Testis (tissue), 3 donors: ENCODE results near the gene FAM240A. TPM values are rescaled to one million over a fixed set of nuclear protein-coding genes. Genes with fewer than 3 reads are reported as not detected.
A peak's percentile ranks its signal among the peaks of the same experiment; 100 is the strongest.

ENCODE experiments used
- DNase-seq: peaks from one replicate; pipeline ENCODE4 v3.0.0-alpha.2; 2019
- H3K27ac ChIP-seq, 2 donors: fragments of 200-600 bp; sonication (generic); one replicate each; pipeline ENCODE4 v1.5.1; 2019
- H3K27me3 ChIP-seq: fragments of 200-600 bp; sonication (generic); one replicate; pipeline ENCODE4 v1.5.1; 2019
- H3K36me3 ChIP-seq: fragments of 200-600 bp; sonication (generic); one replicate; pipeline ENCODE4 v1.5.1; 2017; ENCODE audit warnings: low read depth; ENCODE audit errors: missing control alignments
- H3K4me1 ChIP-seq: fragments of 200-600 bp; sonication (generic); one replicate; pipeline ENCODE4 v1.5.1; 2019
- H3K4me3 ChIP-seq, 2 donors: fragments of 200-600 bp; sonication (generic); one replicate each; pipeline ENCODE4 v1.5.1; 2017 to 2019
- H3K9me3 ChIP-seq: fragments of 200-600 bp; sonication (generic); one replicate; pipeline ENCODE4 v1.5.1; 2017
- CTCF ChIP-seq, 3 experiments: fragments of 450-650 bp in 2 of 3; fragments of 200-600 bp in 1 of 3; sonication (generic) in 1 of 3; IDR thresholded peaks; one replicate each; pipeline ENCODE4 v1.5.1; 2016 to 2019; ENCODE audit warnings: antibody characterized with exemption in 3 of 3, mild to moderate bottlenecking in 2 of 3, moderate library complexity in 1 of 3
- POLR2A ChIP-seq: fragments of 450-650 bp; IDR thresholded peaks from one replicate; pipeline ENCODE4 v1.6.1; 2017; ENCODE audit warnings: antibody characterized with exemption, mild to moderate bottlenecking, moderate library complexity
- WGBS, 2 donors: methylation state at CpG; one replicate each; pipeline ENCODE4 v1.1.5; 2018; 5-methylcytosine and 5-hydroxymethylcytosine counted together
- intact Hi-C: fragments of 100-400 bp; cut with DNase I; formaldehyde crosslinking; loops from one replicate; pipeline ENCODE4 v1.15.1; 2023; ENCODE audit warnings: low total_unique reads
- polyA plus RNA-seq: library from polyadenylated mRNA; stranded (reverse); fragments of 350-450 nt; fragmentation: Illumina TruSeq; extraction: RNeasy Lipid Tissue Mini Kit (QIAGEN cat#74804); gene quantifications from one replicate; pipeline ENCODE4 v1.2.3, GENCODE V29; 2014; ENCODE audit warnings: low read depth, low replicate concordance; ENCODE audit not compliant: insufficient read depth
- total RNA-seq, 2 donors: library from RNA; depleted of rRNA; stranded (reverse); fragments of >200 nt; gene quantifications; one replicate each; pipeline ENCODE4 v1.2.3, GENCODE V29; 2016

FAM240A gene
- total and polyA plus RNA-seq, 3 donors from 2014 or later = not detected

GRCh38 chr3:46566040-46566641, 46.2 kb upstream of the FAM240A start, which contains the start of gene LRRC2:
TSS of gene LRRC2 (minus strand) at chr3:46566302. CDS start at chr3:46551591, 14,711 bp downstream.
- 0 to 2% methylated on average over 21 to 39 of the region's 39 CpGs for WGBS, 2 donors
- DNase-seq = peak; percentile 26
- Histone ChIP-seq H3K36me3 (no peaks in the 10 kb centered on the region), H3K4me1 (no peaks in the 10 kb centered on the region), H3K27ac (no peak within 1 kb of the TSS), H3K4me3 (peak within 1 kb of the TSS; percentile 45 to 49), H3K27me3 (no peaks in the 10 kb centered on the region), H3K9me3 (no peaks in the 10 kb centered on the region)
- intact Hi-C loops = no loop called here
- no peak for TF ChIP-seq POLR2A
- no peak for TF ChIP-seq CTCF (IDR thresholded peaks at IDR 0.05)

GRCh38 chr3:46571684-46572083, 40.6 kb upstream of the FAM240A start:
- H3K9me3 ChIP-seq = no peaks in the 10 kb centered on the region
- no peak for TF ChIP-seq POLR2A
- no peak for TF ChIP-seq CTCF (IDR thresholded peaks at IDR 0.05)
- no peaks in the 10 kb centered on the region for H3K27me3 ChIP-seq
- no peaks in the 10 kb centered on the region for H3K36me3 ChIP-seq
- DNase-seq = no peak
- intact Hi-C loops = no loop called here
- no peaks in the 10 kb centered on the region for H3K4me1 ChIP-seq
- H3K4me3 ChIP-seq = no peak overlapping the region
- WGBS, 2 donors = 81 to 84% methylated on average over 3 of the region's 3 CpGs
- no peak overlapping the region for H3K27ac ChIP-seq

GRCh38 chr3:46573701-46574100, 38.6 kb upstream of the FAM240A start:
- Histone ChIP-seq H3K4me1 (peaks cover 4% of the 10 kb centered on the region), H3K27ac (no peak overlapping the region), H3K36me3 (no peaks in the 10 kb centered on the region), H3K4me3 (no peak overlapping the region), H3K27me3 (no peaks in the 10 kb centered on the region), H3K9me3 (no peaks in the 10 kb centered on the region)
- DNase-seq = no peak
- TF ChIP-seq POLR2A = no peak
- TF ChIP-seq CTCF (IDR thresholded peaks at IDR 0.05) = no peak
- WGBS, 2 donors = 69 to 71% methylated on average over 4 of the region's 4 CpGs
- intact Hi-C loops = no loop called here

- intact Hi-C loops = no loop called here
- H3K36me3 ChIP-seq = no peaks in the 10 kb centered on the region
- H3K4me3 ChIP-seq = no peak overlapping the region
- no peak for DNase-seq
- H3K9me3 ChIP-seq = no peaks in the 10 kb centered on the region
- no peaks in the 10 kb centered on the region for H3K27me3 ChIP-seq
- H3K4me1 ChIP-seq = peaks cover 4% of the 10 kb centered on the region
- 66 to 72% methylated on average over 2 of the region's 2 CpGs for WGBS, 2 donors
- TF ChIP-seq POLR2A = no peak
- TF ChIP-seq CTCF (IDR thresholded peaks at IDR 0.05) = no peak
- H3K27ac ChIP-seq = no peak overlapping the region
Measured at GRCh38 chr3:46574243-46574646, 38.1 kb upstream of the FAM240A start.

GRCh38 chr3:46574881-46575576, 37.3 kb upstream of the FAM240A start:
- no peak for DNase-seq
- no peak overlapping the region for H3K27ac ChIP-seq
- WGBS, 2 donors = 80 to 81% methylated on average over 5 of the region's 5 CpGs
- H3K4me1 ChIP-seq = peaks cover 4% of the 10 kb centered on the region
- H3K9me3 ChIP-seq = no peaks in the 10 kb centered on the region
- no peaks in the 10 kb centered on the region for H3K36me3 ChIP-seq
- no peak for TF ChIP-seq CTCF (IDR thresholded peaks at IDR 0.05)
- TF ChIP-seq POLR2A = no peak
- intact Hi-C loops = no loop called here
- no peak overlapping the region for H3K4me3 ChIP-seq
- H3K27me3 ChIP-seq = no peaks in the 10 kb centered on the region
